Ovary (tissue), 9 donors: ENCODE measurements around the gene WDR7. TPM values are rescaled to one million over a fixed set of nuclear protein-coding genes. Genes with fewer than 3 reads are reported as not detected.

ENCODE experiments used
- DNase-seq, 5 donors: peaks; one replicate each; pipeline ENCODE4 v3.0.0-alpha.2; 2019 to 2020
- H3K27ac ChIP-seq, 2 donors: fragments of 200-600 bp; one replicate each; pipeline versions ENCODE4 v1.5.1 to v1.8.0; 2019 to 2022
- H3K27me3 ChIP-seq: fragments of 200-600 bp; one replicate; pipeline ENCODE4 v1.8.0; 2022
- H3K36me3 ChIP-seq: fragments of 200-600 bp; sonication (generic); one replicate; pipeline ENCODE4 v1.5.1; 2019
- H3K4me1 ChIP-seq: one replicate; pipeline ENCODE4 v1.8.1; 2013; ENCODE audit warnings: mild to moderate bottlenecking, moderate library complexity; ENCODE audit not compliant: insufficient read depth
- H3K4me3 ChIP-seq: fragments of 200-600 bp; sonication (generic); one replicate; pipeline ENCODE4 v1.5.1; 2017
- H3K9me3 ChIP-seq, 2 donors: fragments of 200-600 bp in 1 of 2; sonication (generic) in 1 of 2; one replicate each; pipeline versions ENCODE4 v1.5.1 to v1.8.1; 2013 to 2019; ENCODE audit warnings: mild to moderate bottlenecking in 1 of 2, moderate library complexity in 1 of 2
- CTCF ChIP-seq, 3 donors: fragments of 450-650 bp in 2 of 3; fragments of 200-600 bp in 1 of 3; IDR thresholded peaks; one replicate each; pipeline versions ENCODE4 v1.5.1 to v1.8.0; 2016 to 2022; ENCODE audit warnings: antibody characterized with exemption in 3 of 3, mild to moderate bottlenecking in 1 of 3
- EP300 ChIP-seq: sonication (generic); formaldehyde crosslinking; IDR thresholded peaks from one replicate; pipeline ENCODE4 v1.6.1; 2017; ENCODE audit warnings: antibody characterized with exemption
- POLR2A ChIP-seq: fragments of 450-650 bp; IDR thresholded peaks from one replicate; pipeline ENCODE4 v1.6.1; 2017; ENCODE audit warnings: antibody characterized with exemption, mild to moderate bottlenecking, moderate library complexity
- WGBS, 3 donors: extraction: QIAGEN DNeasy Blood & Tissue Kit in 1 of 3; methylation state at CpG; one replicate each; pipeline versions ENCODE4 v1.1.5 to v1.1.7; 2013 to 2017; 5-methylcytosine and 5-hydroxymethylcytosine counted together
- intact Hi-C, 4 donors: fragments of 100-400 bp; cut with DNase I; formaldehyde crosslinking; loops; one replicate each; pipeline versions ENCODE4 v1.11.0 to v1.15.1; 2022 to 2023
- polyA plus RNA-seq, 2 donors: library from polyadenylated mRNA; stranded (reverse); fragments of 200-250 nt in 1 of 2; fragments of 350-450 nt in 1 of 2; fragmentation: Illumina TruSeq in 1 of 2; extraction: RNeasy Lipid Tissue Mini Kit (QIAGEN cat#74804) in 1 of 2; gene quantifications; one replicate each; pipeline ENCODE4 v1.2.3, GENCODE V29; 2013 to 2014
- total RNA-seq, 7 donors: library from RNA; depleted of rRNA in 2 of 7; stranded (reverse); fragments of >200 nt in 2 of 7; fragmentation: NEBNext Ultra II Directional in 3 of 7; extraction: Animal tissue kit (Norgen Biotek cat#: 25700) in 3 of 7; gene quantifications; one replicate each; pipeline versions ENCODE4 v1.1.0 to v1.2.4, GENCODE V29; 2016 to 2023
- donor health status: DM: no; HTN: no; CAD: no; lungs with moderate emphysema.
- donor health status: DM: no; HTN: no; CAD: no.
- donor health status: Bipolar disorder and iron deficiency.
- donor health status: DM: yes; HTN: yes; CAD: no.
- donor health status: DM: no; HTN: no; CAD: no.
- donor health status: DM: yes; HTN: yes; CAD: no.

The WDR7 gene
- total and polyA plus RNA-seq, 9 donors, result 4.8 to 29.1 (median 24.7) TPM

GRCh38 chr18:56891870-56892269, 240.7 kb downstream of the WDR7 start:
- Histone ChIP-seq H3K4me3 (no peak overlapping the region), H3K36me3 (no peaks in the 10 kb centered on the region), H3K27ac (no peak overlapping the region), H3K4me1 (no peaks in the 10 kb centered on the region), H3K9me3 (no peaks in the 10 kb centered on the region), H3K27me3 (no peaks in the 10 kb centered on the region)
- DNase-seq, result no peak
- intact Hi-C loops, result no loop called here
- TF ChIP-seq EP300 (no peak), POLR2A (no peak), CTCF (IDR thresholded peaks at IDR 0.05) (no peak)
- WGBS, 3 donors, result 76 to 82% (median 79%) methylated on average over 1 of the region's 1 CpG

GRCh38 chr18:56897122-56897521, 246.0 kb downstream of the WDR7 start:
- no peak for DNase-seq
- H3K27me3 ChIP-seq, result no peaks in the 10 kb centered on the region
- no peak overlapping the region for H3K4me3 ChIP-seq
- WGBS, 3 donors, result 49 to 50% (median 49%) methylated on average over 2 of the region's 2 CpGs
- H3K27ac ChIP-seq, result no peak overlapping the region
- no peaks in the 10 kb centered on the region for H3K9me3 ChIP-seq
- H3K4me1 ChIP-seq, result no peaks in the 10 kb centered on the region
- intact Hi-C loops, result no loop called here
- H3K36me3 ChIP-seq, result no peaks in the 10 kb centered on the region
- TF ChIP-seq CTCF (IDR thresholded peaks at IDR 0.05), result no peak
- no peak for TF ChIP-seq EP300
- TF ChIP-seq POLR2A, result no peak

GRCh38 chr18:56899660-56900059, 248.5 kb downstream of the WDR7 start:
- no peak overlapping the region for H3K4me3 ChIP-seq
- TF ChIP-seq POLR2A (no peak), EP300 (no peak), CTCF (IDR thresholded peaks at IDR 0.05) (no peak)
- intact Hi-C loops, result no loop called here
- no peak overlapping the region for H3K27ac ChIP-seq
- H3K9me3 ChIP-seq, result no peaks in the 10 kb centered on the region
- H3K27me3 ChIP-seq, result no peaks in the 10 kb centered on the region
- no peaks in the 10 kb centered on the region for H3K36me3 ChIP-seq
- H3K4me1 ChIP-seq, result no peaks in the 10 kb centered on the region
- 89 to 98% (median 97%) methylated on average over 1 of the region's 1 CpG for WGBS, 3 donors
- no peak for DNase-seq

- intact Hi-C loops, result no loop called here
- 81 to 87% (median 84%) methylated on average over 7 of the region's 7 CpGs for WGBS, 3 donors
- no peak overlapping the region for H3K4me3 ChIP-seq
- no peaks in the 10 kb centered on the region for H3K9me3 ChIP-seq
- no peak for DNase-seq
- H3K27me3 ChIP-seq, result no peaks in the 10 kb centered on the region
- H3K4me1 ChIP-seq, result no peaks in the 10 kb centered on the region
- H3K36me3 ChIP-seq, result no peaks in the 10 kb centered on the region
- no peak overlapping the region for H3K27ac ChIP-seq
- TF ChIP-seq EP300 (no peak), POLR2A (no peak), CTCF (IDR thresholded peaks at IDR 0.05) (no peak)
These were observed 249.3 kb downstream of the WDR7 start for GRCh38 chr18:56900195-56901094.
